HG02678 (cell line): ENCODE results near the gene SERPINA3.

ENCODE experiments used
- ATAC-seq: cut with Tn5 transposase; IDR thresholded peaks from one replicate; pipeline ENCODE4 v1.9.1; 2021; ENCODE audit warnings: mild to moderate bottlenecking, moderate library complexity; ENCODE audit not compliant: unreplicated experiment

The SERPINA3 gene

GRCh38 chr14:94612580-94613554 lies 676 bp downstream of the SERPINA3 start:
- ATAC-seq: no peak

- ATAC-seq: no peak
Measured at GRCh38 chr14:94613720-94614644, 1.8 kb downstream of the SERPINA3 start.

GRCh38 chr14:94614802-94615201 lies 2.6 kb downstream of the SERPINA3 start:
- no peak for ATAC-seq

GRCh38 chr14:94615254-94615653 lies 3.1 kb downstream of the SERPINA3 start:
- no peak for ATAC-seq

GRCh38 chr14:94615823-94616570 lies 3.8 kb downstream of the SERPINA3 start:
- ATAC-seq: no peak

- ATAC-seq: no peak
Measured at GRCh38 chr14:94617366-94617941, 5.3 kb downstream of the SERPINA3 start.

GRCh38 chr14:94617988-94618822 lies 6.0 kb downstream of the SERPINA3 start:
- ATAC-seq: no peak

GRCh38 chr14:94619297-94619696 lies 7.1 kb downstream of the SERPINA3 start:
- ATAC-seq: no peak

- no peak for ATAC-seq
Measured at GRCh38 chr14:94620597-94620996, 8.4 kb downstream of the SERPINA3 start.

- ATAC-seq: no peak
Measured at GRCh38 chr14:94621358-94622134, 9.4 kb downstream of the SERPINA3 start.

GRCh38 chr14:94622653-94623421 lies 10.6 kb downstream of the SERPINA3 start:
- ATAC-seq: no peak

GRCh38 chr14:94623422-94623809 lies 11.2 kb downstream of the SERPINA3 start:
- ATAC-seq: no peak

- no peak for ATAC-seq
Measured at GRCh38 chr14:94623856-94624499, 11.8 kb downstream of the SERPINA3 start.

- ATAC-seq: no peak
Measured at GRCh38 chr14:94624537-94625352, 12.6 kb downstream of the SERPINA3 start.

GRCh38 chr14:94625353-94625635 lies 13.1 kb downstream of the SERPINA3 start:
- no peak for ATAC-seq

- ATAC-seq: no peak
Measured at GRCh38 chr14:94628578-94628977, 16.4 kb downstream of the SERPINA3 start.

GRCh38 chr14:94630396-94630795 lies 18.2 kb downstream of the SERPINA3 start:
- ATAC-seq: no peak
